HepG2 (cell line): ENCODE results near the gene RAPGEF2.

Source experiments
- BRF2 ChIP-seq: sonication (generic); formaldehyde crosslinking; IDR thresholded peaks from 2 replicates; pipeline ENCODE4 v1.8.1; 2022; ENCODE audit warnings: mild to moderate bottlenecking, missing genetic modification reagents
- FOXK1 ChIP-seq: sonication (generic); formaldehyde crosslinking; IDR thresholded peaks from 2 replicates; pipeline ENCODE4 v1.4.0; 2020; ENCODE audit warnings: low read depth, missing genetic modification reagents, borderline replicate concordance
- NCOA1 ChIP-seq: sonication (generic); formaldehyde crosslinking; IDR thresholded peaks from 2 replicates; pipeline ENCODE4 v1.9.0; 2021; ENCODE audit warnings: missing genetic modification reagents
- ZNF10 ChIP-seq: sonication (generic); formaldehyde crosslinking; IDR thresholded peaks from 2 replicates; pipeline ENCODE4 v1.4.0; 2020; ENCODE audit warnings: mild to moderate bottlenecking, low read depth, missing genetic modification reagents, borderline replicate concordance
- ZNF337 ChIP-seq: sonication (generic); formaldehyde crosslinking; IDR thresholded peaks from 2 replicates; pipeline ENCODE4 v1.5.1; 2020; ENCODE audit warnings: missing genetic modification reagents, low read depth, mild to moderate bottlenecking, borderline replicate concordance

- TF ChIP-seq FOXK1 (CRISPR knock-in tag) (no peak), ZNF10 (CRISPR knock-in tag) (no peak), ZNF337 (CRISPR knock-in tag) (no peak), BRF2 (CRISPR knock-in tag) (no peak), NCOA1 (no peak)
These were observed 35.6 kb downstream of the RAPGEF2 start for GRCh38 chr4:159138436-159138835.
